Measurements from ENCODE around the gene FOXD3.

GRCh38 chr1:63274979-63275378, 47.4 kb upstream of the FOXD3 start:
- no peak for TF ChIP-seq CTCF (IDR thresholded peaks at IDR 0.05)
- no peak for TF ChIP-seq POLR2AphosphoS5 (IDR thresholded peaks at IDR 0.05)
